ENCODE measurements around the gene TRAPPC6A.

TRAPPC6A gene

GRCh38 chr19:45145270-45146189 lies 32.5 kb downstream of the TRAPPC6A start:
- no peak for DNase-seq

GRCh38 chr19:45144431-45145269 lies 33.4 kb downstream of the TRAPPC6A start:
- DNase-seq = no peak

- DNase-seq = no peak
These were observed 35.3 kb downstream of the TRAPPC6A start for GRCh38 chr19:45142726-45143110.

GRCh38 chr19:45142016-45142725 lies 35.9 kb downstream of the TRAPPC6A start:
- DNase-seq = no peak

- no peak for DNase-seq
These were observed 36.7 kb downstream of the TRAPPC6A start for GRCh38 chr19:45141203-45141900.

- DNase-seq = no peak
These were observed 37.5 kb downstream of the TRAPPC6A start for GRCh38 chr19:45140533-45140932.

GRCh38 chr19:45140144-45140503 lies 37.9 kb downstream of the TRAPPC6A start:
- no peak for DNase-seq

- no peak for DNase-seq
These were observed 38.5 kb downstream of the TRAPPC6A start for GRCh38 chr19:45139286-45140143.

- DNase-seq = no peak
These were observed 39.7 kb downstream of the TRAPPC6A start for GRCh38 chr19:45138303-45138751.

- no peak for DNase-seq
These were observed 40.8 kb downstream of the TRAPPC6A start for GRCh38 chr19:45137179-45137761.

GRCh38 chr19:45136507-45137178 lies 41.4 kb downstream of the TRAPPC6A start:
- DNase-seq = no peak

GRCh38 chr19:45135176-45135885 lies 42.7 kb downstream of the TRAPPC6A start:
- DNase-seq = no peak

GRCh38 chr19:45133661-45134060 lies 44.4 kb downstream of the TRAPPC6A start:
- DNase-seq = no peak

GRCh38 chr19:45130888-45131615 lies 47.0 kb downstream of the TRAPPC6A start:
- DNase-seq = no peak

GRCh38 chr19:45130236-45130635 lies 47.8 kb downstream of the TRAPPC6A start:
- DNase-seq = no peak

- no peak for DNase-seq
These were observed 49.2 kb downstream of the TRAPPC6A start for GRCh38 chr19:45128806-45129205.

- DNase-seq = no peak
These were observed 49.9 kb downstream of the TRAPPC6A start for GRCh38 chr19:45128146-45128545.

GRCh38 chr19:45126654-45127053 lies 51.4 kb downstream of the TRAPPC6A start:
- DNase-seq = no peak

GRCh38 chr19:45125975-45126493 lies 52.0 kb downstream of the TRAPPC6A start:
- no peak for DNase-seq
